ENCODE results near the gene C2orf49.

DNA sequence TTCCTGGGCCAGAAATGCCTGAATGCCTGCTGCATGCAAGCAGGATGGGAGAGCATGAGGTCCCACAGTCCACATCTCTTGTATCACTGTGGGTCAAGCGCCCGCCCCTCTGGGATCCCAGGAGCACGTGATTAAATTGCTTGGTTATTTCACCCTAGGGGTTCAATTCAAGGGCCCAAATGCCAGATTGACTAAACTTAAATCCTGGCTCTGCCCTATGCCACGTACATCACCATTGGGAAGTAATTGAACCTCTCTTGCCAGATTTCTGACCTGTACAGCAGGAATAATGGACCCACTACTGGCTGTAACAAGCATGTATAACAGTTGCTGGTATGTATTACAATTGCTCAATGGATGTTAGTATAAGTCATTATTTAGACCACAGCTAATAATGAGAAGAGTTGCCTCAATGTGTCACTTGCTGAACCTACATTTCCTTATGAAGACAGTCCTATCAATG lies 41.6 kb downstream of the C2orf49 start:
- TF ChIP-seq, protein P1, sequence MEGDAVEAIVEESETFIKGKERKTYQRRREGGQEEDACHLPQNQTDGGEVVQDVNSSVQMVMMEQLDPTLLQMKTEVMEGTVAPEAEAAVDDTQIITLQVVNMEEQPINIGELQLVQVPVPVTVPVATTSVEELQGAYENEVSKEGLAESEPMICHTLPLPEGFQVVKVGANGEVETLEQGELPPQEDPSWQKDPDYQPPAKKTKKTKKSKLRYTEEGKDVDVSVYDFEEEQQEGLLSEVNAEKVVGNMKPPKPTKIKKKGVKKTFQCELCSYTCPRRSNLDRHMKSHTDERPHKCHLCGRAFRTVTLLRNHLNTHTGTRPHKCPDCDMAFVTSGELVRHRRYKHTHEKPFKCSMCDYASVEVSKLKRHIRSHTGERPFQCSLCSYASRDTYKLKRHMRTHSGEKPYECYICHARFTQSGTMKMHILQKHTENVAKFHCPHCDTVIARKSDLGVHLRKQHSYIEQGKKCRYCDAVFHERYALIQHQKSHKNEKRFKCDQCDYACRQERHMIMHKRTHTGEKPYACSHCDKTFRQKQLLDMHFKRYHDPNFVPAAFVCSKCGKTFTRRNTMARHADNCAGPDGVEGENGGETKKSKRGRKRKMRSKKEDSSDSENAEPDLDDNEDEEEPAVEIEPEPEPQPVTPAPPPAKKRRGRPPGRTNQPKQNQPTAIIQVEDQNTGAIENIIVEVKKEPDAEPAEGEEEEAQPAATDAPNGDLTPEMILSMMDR (IDR thresholded peaks at IDR 0.05; ENCODE audit: low read length), result no peak
- no peak for TF ChIP-seq EZH2 (optimal IDR thresholded peaks at IDR 0.05; ENCODE audit: low read depth, low read length)

All from MM.1S (cell line).